Vagina (tissue), 2 donors: ENCODE data around the gene AHCYL2.

ENCODE experiments used
- POLR2AphosphoS5 ChIP-seq, 2 donors: sonication (generic); formaldehyde crosslinking; IDR thresholded peaks; one replicate each; pipeline ENCODE4 v1.9.0; 2017; ENCODE audit warnings: antibody characterized with exemption in 2 of 2, mild to moderate bottlenecking in 2 of 2, low read depth in 1 of 2; ENCODE audit not compliant: insufficient read depth in 1 of 2
- TF ChIP-seq, protein P1 (sequence below), 3 experiments: fragments of 450-650 bp in 2 of 3; fragments of 200-600 bp in 1 of 3; sonication (generic) in 1 of 3; IDR thresholded peaks; one replicate each; pipeline ENCODE4 v1.5.1; 2017 to 2019; ENCODE audit warnings: antibody characterized with exemption in 3 of 3, mild to moderate bottlenecking in 2 of 3, moderate library complexity in 2 of 3

DNA sequence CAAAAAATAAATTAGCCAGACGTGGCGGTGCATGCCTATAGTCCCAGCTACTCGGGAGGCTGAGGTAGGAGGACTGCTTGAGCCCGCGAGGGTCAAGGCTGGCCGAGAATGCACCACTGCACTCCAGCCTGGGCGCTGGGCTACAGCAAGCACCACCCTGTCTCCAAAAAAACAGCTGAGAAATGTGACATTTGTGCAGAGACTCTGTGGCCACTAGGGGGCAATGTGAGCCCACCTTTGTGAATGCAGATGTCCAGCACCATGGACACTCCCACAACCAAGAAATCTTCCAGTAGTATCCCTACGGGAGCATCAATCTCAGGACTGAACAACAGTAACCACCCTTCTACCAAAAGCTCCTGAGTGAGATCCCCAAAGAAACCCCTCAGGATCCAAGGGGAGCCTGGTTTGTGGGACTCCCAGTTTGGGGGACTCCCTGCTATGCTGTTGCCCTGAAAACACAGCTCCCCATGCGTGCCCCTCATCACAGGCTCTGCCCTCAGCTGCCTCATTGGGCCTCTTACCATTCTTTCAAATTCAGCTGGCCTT, 6.2 kb upstream of the AHCYL2 start:
- peak in 1 of 2 donors; percentile 32 for TF ChIP-seq POLR2AphosphoS5 (IDR thresholded peaks at IDR 0.05; ENCODE audit: insufficient read depth in 1 of 2, low read depth in 1 of 2)
- TF ChIP-seq, protein P1, sequence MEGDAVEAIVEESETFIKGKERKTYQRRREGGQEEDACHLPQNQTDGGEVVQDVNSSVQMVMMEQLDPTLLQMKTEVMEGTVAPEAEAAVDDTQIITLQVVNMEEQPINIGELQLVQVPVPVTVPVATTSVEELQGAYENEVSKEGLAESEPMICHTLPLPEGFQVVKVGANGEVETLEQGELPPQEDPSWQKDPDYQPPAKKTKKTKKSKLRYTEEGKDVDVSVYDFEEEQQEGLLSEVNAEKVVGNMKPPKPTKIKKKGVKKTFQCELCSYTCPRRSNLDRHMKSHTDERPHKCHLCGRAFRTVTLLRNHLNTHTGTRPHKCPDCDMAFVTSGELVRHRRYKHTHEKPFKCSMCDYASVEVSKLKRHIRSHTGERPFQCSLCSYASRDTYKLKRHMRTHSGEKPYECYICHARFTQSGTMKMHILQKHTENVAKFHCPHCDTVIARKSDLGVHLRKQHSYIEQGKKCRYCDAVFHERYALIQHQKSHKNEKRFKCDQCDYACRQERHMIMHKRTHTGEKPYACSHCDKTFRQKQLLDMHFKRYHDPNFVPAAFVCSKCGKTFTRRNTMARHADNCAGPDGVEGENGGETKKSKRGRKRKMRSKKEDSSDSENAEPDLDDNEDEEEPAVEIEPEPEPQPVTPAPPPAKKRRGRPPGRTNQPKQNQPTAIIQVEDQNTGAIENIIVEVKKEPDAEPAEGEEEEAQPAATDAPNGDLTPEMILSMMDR (IDR thresholded peaks at IDR 0.05): peak; percentile 77 to 90 (median 89)
